MG63 (cell line): ENCODE measurements around the gene GOLGA8B. TPM values are rescaled to one million over a fixed set of nuclear protein-coding genes. Genes with fewer than 3 reads are reported as not detected.
A peak's percentile ranks its signal among the peaks of the same experiment; 100 is the strongest.
"Not testable (repeated sequence)": the region's sequence is repeated elsewhere in the genome, so short reads cannot be mapped to it uniquely, and the experiment has no call there.

Source experiments
- DNase-seq: peaks from one replicate; pipeline ENCODE4 v3.0.0-alpha.2; 2020
- H3K27me3 ChIP-seq: fragments of 250-450 bp; sonication (Bioruptor Pico); 2 replicates; pipeline ENCODE4 v1.5.1; 2020; ENCODE audit warnings: mild to moderate bottlenecking, moderate library complexity
- H3K36me3 ChIP-seq: fragments of 250-450 bp; sonication (Bioruptor Pico); 2 replicates; pipeline ENCODE4 v1.5.1; 2020; ENCODE audit warnings: mild to moderate bottlenecking, moderate library complexity
- H3K4me3 ChIP-seq: fragments of 250-450 bp; sonication (Bioruptor Pico); 2 replicates; pipeline ENCODE4 v1.5.1; 2020; ENCODE audit warnings: mild to moderate bottlenecking, moderate library complexity
- H3K9me3 ChIP-seq: fragments of 250-450 bp; sonication (Bioruptor Pico); 2 replicates; pipeline ENCODE4 v1.5.1; 2020; ENCODE audit warnings: mild to moderate bottlenecking, moderate library complexity
- total RNA-seq: library from RNA; depleted of rRNA; stranded (reverse); fragments of >200 nt; shearing (Covaris generic); gene quantifications from 2 replicates; pipeline ENCODE4 v1.2.3, GENCODE V29; 2014; ENCODE audit warnings: low replicate concordance

The GOLGA8B gene
- total RNA-seq, 1 experiment from 2014 or later = 16.5 TPM

- Histone ChIP-seq H3K36me3 (no peaks in the 10 kb centered on the region), H3K9me3 (no peaks in the 10 kb centered on the region), H3K4me3 (no peak overlapping the region), H3K27me3 (peaks cover 63% of the 10 kb centered on the region)
- no peak for DNase-seq
Observed at GRCh38 chr15:34606545-34606944, 23.1 kb upstream of the GOLGA8B start.

- DNase-seq = no peak
- H3K36me3 ChIP-seq = no peaks in the 10 kb centered on the region
- peaks cover 63% of the 10 kb centered on the region for H3K27me3 ChIP-seq
- H3K9me3 ChIP-seq = no peaks in the 10 kb centered on the region
- no peak overlapping the region for H3K4me3 ChIP-seq
Observed at GRCh38 chr15:34606131-34606530, 22.7 kb upstream of the GOLGA8B start.

DNA sequence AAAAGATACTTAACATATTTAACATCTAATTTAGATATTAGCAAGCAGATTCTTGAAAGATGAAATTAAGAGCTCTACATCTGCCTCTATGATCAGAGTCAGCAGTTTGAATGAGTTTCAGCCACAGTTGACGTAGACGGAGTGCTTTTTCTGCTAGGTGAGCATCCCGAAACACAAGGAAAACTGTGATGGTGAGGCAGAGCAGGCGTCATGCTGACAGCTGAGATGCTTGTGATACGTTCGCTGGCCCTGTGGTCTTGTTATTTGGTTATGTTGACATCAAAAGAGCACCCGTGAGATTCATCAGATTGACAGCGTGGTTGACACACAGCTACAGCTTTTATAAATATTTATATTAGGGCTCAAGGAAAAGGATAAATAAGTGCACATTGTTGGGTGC, 19.6 kb upstream of the GOLGA8B start:
- H3K4me3 ChIP-seq = no peak overlapping the region
- no peaks in the 10 kb centered on the region for H3K36me3 ChIP-seq
- no peak for DNase-seq
- H3K27me3 ChIP-seq = peaks cover 52% of the 10 kb centered on the region
- H3K9me3 ChIP-seq = no peaks in the 10 kb centered on the region

DNA sequence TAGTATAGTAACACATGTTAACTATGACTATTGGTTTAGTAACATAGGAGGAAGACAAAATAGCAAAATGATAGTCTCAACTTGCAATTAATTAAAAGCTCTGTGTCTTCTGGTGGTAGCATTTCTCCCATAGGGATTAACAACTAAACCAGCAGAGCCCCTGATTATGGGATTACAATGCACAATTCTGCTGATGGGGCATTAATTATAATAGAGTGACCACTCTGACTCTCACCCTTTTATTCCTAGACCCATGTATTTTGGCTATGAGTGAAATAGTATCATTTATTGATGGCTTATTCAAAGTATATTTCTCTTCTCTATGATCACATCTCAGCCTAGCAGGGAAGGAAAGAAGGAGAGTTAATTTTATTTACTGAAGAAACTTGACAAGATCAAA, 17.5 kb upstream of the GOLGA8B start:
- H3K9me3 ChIP-seq = no peaks in the 10 kb centered on the region
- H3K36me3 ChIP-seq = no peaks in the 10 kb centered on the region
- H3K4me3 ChIP-seq = no peak overlapping the region
- no peak for DNase-seq
- H3K27me3 ChIP-seq = peaks cover 47% of the 10 kb centered on the region

GRCh38 chr15:34598799-34599585, 15.5 kb upstream of the GOLGA8B start:
- H3K4me3 ChIP-seq = no peak overlapping the region
- DNase-seq = no peak
- H3K36me3 ChIP-seq = no peaks in the 10 kb centered on the region
- H3K27me3 ChIP-seq = peaks cover 33% of the 10 kb centered on the region
- no peaks in the 10 kb centered on the region for H3K9me3 ChIP-seq

DNA sequence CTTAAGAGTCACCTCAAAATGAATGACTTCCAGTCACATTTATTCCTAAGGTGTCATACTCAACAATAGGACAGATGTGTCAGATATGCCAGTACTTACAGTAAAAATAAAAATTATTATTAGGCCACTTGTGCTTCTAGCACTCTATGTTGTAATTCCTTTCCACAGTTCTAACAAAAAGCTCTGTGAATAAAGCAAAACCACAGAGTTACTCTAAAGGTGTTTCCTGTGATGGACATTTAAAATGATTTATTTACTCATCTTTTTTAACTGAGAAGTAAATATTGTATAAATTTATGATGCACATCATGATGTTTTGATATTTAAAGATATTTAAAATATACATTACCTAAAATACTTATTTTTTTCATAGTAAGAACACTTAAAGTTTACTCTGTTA, 13.9 kb upstream of the GOLGA8B start:
- DNase-seq = no peak
- Histone ChIP-seq H3K9me3 (no peaks in the 10 kb centered on the region), H3K36me3 (no peaks in the 10 kb centered on the region), H3K27me3 (peaks cover 23% of the 10 kb centered on the region), H3K4me3 (no peak overlapping the region)

- Histone ChIP-seq H3K36me3 (no peaks in the 10 kb centered on the region), H3K27me3 (peaks cover 11% of the 10 kb centered on the region), H3K4me3 (no peak overlapping the region), H3K9me3 (no peaks in the 10 kb centered on the region)
- DNase-seq = no peak
Observed at GRCh38 chr15:34594361-34594760, 10.9 kb upstream of the GOLGA8B start.

DNA sequence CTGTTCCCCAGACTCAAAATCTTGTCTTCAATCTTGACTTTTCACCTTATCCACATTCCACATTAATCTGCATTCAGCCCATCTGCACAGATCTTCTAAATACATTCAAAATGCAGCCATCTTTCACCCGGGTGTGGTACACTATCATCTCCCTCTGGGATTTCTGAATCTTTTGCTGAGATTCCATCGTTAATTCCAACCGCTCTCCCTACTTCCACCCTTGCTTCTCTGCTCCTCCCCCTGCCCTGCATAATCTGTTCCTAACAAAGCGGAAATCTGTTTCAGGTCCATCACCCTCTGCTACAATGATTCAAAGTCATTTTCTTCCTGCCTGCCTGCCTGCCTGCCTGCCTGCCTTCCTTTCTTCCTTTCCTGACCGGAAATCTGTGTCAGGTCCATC, 7.9 kb upstream of the GOLGA8B start:
- Histone ChIP-seq H3K4me3 (no peak overlapping the region), H3K9me3 (no peaks in the 10 kb centered on the region), H3K36me3 (no peaks in the 10 kb centered on the region), H3K27me3 (no peaks in the 10 kb centered on the region)
- DNase-seq = no peak

DNA sequence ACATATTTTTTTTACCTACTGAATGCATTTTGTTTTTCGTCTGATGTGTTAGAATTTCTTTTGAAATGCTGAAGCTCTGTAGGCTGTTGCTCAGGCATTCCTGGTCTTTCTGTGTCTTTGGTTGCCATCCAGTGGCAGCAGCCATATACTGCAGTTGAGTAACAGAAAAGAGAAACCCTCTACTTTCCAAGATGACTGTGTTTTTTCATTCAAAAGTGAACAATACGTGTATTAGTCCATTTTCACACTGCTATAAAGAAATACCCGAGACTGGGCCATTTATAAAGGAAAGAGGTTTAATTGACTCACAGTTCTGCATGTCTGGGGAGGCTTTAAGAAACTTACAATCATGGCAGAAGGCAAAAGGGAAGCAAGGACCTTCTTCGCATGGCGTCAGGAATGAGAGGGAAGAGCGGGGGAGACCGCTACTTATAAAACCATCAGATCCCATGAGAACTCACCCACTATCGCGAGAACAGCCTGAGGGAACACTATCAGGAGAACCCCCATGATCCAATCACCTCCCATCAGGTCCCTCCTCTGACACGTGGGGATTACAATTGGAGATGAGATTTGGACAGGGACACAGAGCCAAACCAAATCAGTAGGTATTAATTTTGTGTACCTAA, 4.7 kb upstream of the GOLGA8B start:
- peak overlapping the region; percentile 38 for H3K4me3 ChIP-seq
- DNase-seq = peak; percentile 62
- H3K9me3 ChIP-seq = no peaks in the 10 kb centered on the region
- no peaks in the 10 kb centered on the region for H3K27me3 ChIP-seq
- H3K36me3 ChIP-seq = no peaks in the 10 kb centered on the region

DNA sequence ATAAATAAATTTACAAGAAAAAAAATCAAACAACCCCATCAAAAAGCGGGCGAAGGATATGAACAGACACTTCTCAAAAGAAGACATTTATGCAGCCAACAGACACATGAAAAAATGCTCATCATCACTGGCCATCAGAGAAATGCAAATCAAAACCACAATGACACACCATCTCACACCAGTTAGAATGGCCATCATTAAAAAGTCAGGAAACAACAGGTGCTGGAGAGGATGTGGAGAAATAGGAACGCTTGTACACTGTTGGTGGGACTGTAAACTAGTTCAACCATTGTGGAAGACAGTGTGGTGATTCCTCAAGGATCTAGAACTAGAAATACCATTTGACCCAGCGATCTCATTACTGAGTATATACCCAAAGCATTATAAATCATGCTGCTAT, 2.5 kb upstream of the GOLGA8B start:
- H3K27me3 ChIP-seq, H3K36me3 ChIP-seq, H3K4me3 ChIP-seq, H3K9me3 ChIP-seq, DNase-seq: not testable (repeated sequence)

GRCh38 chr15:34584996-34585395, 1.5 kb upstream of the GOLGA8B start:
- Histone ChIP-seq H3K9me3 (no peaks in the 10 kb centered on the region), H3K27me3 (no peaks in the 10 kb centered on the region), H3K36me3 (no peaks in the 10 kb centered on the region), H3K4me3 (no peak overlapping the region)
- no peak for DNase-seq

DNA sequence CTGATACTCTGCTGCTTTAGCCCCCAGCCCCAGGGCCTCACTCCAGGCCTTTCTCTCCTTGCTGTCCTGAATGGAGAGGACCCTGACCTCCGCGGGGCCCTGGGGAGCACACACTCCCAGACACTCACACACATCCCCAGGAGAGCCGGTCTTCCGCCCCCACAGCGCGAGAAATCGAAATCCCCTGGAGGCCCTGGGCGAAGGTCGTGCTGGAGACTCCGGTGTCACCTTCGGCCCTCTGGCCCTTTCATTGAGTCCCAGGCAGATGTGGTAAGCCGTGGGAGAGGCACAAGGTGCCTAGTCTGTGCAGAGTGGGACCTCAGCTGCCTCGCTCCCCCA, 848 bp upstream of the GOLGA8B start:
- no peak overlapping the region for H3K4me3 ChIP-seq
- no peaks in the 10 kb centered on the region for H3K27me3 ChIP-seq
- no peak for DNase-seq
- no peaks in the 10 kb centered on the region for H3K9me3 ChIP-seq
- H3K36me3 ChIP-seq = no peaks in the 10 kb centered on the region

DNA sequence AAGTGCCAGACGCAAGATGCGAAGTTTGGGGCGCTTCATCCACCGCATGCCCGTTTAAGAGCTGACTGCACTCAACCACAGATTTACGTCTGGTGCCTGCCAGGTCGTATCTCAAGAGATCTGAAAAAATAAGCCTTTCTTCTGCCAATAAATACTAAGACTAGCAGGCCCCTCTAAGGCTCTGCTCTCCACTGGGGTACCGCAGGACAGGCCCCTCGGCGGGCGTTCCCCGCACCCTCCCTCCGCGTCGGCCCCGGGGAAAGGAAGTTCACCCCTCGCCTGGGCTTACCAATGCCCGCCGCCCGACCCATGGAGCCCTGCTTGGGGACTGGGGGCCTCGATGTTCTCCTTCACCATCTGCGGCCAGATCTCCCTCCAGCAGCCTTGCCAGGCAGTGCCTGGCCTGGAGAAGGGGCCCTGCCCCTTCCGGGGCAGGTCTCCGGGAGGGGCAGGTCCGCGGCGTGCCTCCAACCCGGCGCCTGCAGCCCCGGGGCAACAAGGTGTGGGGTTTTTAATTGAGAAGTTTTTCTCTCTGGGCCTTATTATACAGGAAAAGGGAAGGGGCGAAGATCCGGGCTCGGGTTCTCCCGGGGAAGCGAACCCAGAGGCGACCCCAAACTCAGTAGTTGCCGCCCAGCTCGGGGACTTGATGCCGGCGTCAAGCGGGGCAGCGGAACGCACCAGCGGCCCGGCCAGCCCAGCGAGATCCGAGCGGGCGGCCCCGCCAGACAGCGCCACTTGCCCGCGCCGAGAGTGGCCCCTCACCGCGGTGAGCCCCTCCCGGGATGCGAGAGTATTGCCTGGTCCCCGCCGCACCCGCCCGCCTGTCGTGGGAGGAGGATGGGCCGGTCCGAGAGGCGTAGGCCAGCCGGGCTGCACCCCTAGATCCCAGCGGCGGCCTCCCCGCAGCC, 735 bp downstream of the GOLGA8B start:
- DNase-seq = peak; percentile 39
- H3K27me3 ChIP-seq = no peaks in the 10 kb centered on the region
- no peaks in the 10 kb centered on the region for H3K36me3 ChIP-seq
- no peaks in the 10 kb centered on the region for H3K9me3 ChIP-seq
- peak overlapping the region; percentile 64 for H3K4me3 ChIP-seq

GRCh38 chr15:34581687-34582460, 1.6 kb downstream of the GOLGA8B start:
- H3K4me3 ChIP-seq = peak overlapping the region; percentile 64
- not testable (repeated sequence) for H3K27me3 ChIP-seq, H3K36me3 ChIP-seq, DNase-seq, H3K9me3 ChIP-seq

- Histone ChIP-seq H3K4me3 (no peak overlapping the region), H3K9me3 (no peaks in the 10 kb centered on the region), H3K36me3 (no peaks in the 10 kb centered on the region), H3K27me3 (no peaks in the 10 kb centered on the region)
- DNase-seq = no peak
Observed at GRCh38 chr15:34581043-34581365, 2.4 kb downstream of the GOLGA8B start.

GRCh38 chr15:34580251-34581042, 3.0 kb downstream of the GOLGA8B start:
- not testable (repeated sequence) for H3K27me3 ChIP-seq, H3K9me3 ChIP-seq
- DNase-seq = peak; percentile 15

More at GRCh38 chr15:34580251-34581042, 3.0 kb downstream of the GOLGA8B start:
- not testable (repeated sequence) for H3K4me3 ChIP-seq, H3K36me3 ChIP-seq
